ENCODE results near the gene SLC41A1.
A peak's percentile ranks its signal among the peaks of the same experiment; 100 is the strongest.

Gene SLC41A1

DNA sequence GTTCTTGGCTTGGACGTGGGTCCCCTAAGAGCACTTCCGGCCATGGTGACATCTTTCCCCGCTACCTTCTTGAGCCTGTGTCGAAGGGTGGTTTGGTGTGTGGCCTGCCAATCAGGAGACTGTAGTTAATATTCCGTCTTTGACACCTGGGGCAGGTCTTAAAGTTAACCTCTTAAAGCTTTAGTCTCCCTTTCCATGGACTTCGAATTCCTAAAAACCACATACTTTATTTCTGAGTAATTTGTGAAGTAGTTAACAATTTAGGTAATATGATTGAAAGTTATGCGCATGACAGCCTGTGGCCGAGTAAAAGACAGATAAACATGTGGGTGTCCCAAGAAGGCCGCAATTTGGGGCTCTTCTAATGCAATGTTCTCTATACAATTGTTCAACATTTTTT, 27.6 kb downstream of the SLC41A1 start:
- no peak for FAIRE-seq

DNA sequence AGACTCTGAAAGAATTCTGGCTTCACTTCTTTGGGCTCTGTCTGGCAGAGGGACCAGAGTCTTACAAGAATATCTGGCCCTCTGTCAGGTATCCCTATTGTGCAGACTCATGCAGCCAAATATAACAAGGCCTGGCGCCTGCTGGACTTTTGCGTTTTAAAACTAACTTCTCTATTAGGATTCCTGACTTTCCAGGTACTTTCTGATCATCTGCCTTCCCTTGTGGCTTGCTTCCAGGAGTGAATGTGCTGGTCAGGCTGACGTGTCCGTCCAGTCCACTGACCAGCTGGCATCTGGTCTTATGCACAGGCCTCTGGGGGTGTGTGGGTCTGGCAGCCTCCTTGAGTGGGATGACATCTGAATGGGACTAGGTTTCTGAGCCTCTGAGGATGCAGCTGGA, 29.1 kb downstream of the SLC41A1 start:
- FAIRE-seq: no peak

DNA sequence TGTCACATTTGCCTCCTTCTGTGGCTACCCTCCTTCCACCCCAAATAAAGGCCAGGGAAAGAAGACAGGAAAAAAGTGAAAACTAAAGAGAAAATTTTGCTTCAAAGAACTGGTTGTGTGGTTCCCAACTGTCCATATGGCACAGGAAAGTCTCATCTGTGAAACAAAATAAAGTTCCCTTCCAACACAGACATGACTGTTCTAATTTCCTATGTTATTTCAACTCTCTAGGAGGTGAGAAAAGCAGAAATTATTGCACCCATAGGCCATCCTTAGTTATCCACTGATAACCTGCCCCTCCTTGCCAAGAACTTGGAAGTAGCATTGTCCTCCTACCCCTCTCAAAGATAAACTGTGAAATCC, 29.6 kb downstream of the SLC41A1 start:
- FAIRE-seq: no peak

DNA sequence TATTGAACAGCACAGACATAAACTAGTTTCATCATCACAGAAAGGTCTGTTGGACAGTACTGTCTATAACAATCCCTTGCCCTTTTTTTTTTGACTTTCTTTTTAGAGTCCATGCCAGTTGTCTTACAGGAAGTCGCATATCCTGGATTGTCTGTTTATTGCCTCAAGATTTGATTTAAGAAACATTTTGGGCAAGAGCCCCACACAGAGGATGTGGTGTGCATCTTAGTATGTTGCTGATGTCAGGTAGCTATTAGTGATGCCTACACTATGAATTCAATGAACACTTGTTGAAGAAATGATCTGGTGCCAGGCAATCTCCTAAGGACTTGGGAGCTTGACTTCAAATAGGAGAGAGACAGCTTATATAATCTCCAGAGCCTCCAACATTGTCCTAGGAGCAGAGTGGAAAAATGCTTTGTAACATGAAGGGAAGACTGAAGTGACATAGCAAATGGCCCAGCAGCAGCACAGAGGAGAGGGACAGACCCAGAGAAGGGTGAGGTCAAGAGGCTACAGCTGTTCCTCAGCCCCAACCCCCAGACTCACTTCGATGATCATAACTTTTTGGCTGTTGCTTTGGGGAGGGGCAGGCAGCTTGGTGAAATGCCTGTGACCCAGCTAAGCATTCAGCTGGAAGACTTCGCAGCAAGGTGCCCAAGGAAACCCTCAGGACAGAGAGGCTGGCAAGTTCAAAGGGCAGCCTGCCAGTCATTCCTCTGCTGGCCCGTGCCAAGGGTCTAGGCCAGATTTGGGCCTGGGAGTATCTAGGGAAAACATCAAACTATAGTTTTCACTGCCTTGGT, 30.2 kb downstream of the SLC41A1 start:
- FAIRE-seq: no peak

DNA sequence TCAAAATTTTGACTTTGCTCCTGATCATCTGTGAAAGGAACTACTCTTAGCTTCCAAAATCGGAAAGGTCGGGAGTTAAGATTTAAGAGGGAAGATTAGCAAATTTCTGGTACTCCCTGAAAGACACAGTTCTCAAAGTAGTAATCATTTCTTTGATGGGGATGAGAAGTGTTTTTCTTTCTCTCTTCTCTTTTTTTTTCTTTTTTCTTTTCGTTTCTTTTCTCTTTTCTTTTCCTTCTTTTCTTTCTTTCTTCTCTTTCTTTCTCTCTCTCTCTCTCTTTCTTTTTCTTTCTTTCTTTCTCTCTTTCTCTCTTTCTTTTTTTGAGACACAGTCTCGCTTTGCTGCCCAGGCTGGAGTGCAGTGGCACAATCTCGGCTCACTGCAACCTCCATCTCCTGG, 32.7 kb downstream of the SLC41A1 start:
- FAIRE-seq: no peak

DNA sequence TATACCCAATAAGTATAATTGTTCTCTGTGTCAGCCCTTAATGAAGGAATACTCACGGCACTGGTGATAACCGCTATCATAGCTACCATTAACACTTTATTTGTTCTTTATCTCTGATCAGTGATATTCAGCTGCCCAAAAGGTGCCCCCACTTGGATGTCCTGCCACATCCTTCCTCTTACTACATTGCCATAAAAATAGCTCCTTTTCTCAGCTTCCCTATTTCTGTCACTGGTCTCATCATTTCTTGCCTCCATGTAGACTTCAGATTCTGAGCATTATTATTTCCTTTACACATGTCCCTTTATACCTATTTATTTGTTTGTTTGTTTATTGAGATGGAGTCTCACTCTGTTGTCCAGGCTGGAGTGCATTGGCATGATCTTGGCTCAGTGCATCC, 35.0 kb downstream of the SLC41A1 start:
- FAIRE-seq: no peak

DNA sequence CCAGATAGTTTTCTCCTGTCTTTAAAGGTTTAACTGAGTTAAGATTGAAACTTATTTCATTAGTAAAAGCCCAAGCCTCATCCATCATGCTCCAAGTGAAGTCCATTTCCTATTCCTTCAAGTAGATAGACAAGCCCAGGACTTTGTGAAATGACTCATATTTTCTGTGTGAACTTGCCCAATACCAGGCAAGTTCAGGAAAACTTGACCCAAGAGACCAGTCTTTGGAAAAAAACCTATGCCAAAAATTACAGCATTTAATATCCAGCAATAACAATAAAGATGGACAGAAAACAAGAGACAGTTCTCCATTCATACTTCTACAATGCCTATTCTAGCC, 37.3 kb downstream of the SLC41A1 start:
- FAIRE-seq: no peak

DNA sequence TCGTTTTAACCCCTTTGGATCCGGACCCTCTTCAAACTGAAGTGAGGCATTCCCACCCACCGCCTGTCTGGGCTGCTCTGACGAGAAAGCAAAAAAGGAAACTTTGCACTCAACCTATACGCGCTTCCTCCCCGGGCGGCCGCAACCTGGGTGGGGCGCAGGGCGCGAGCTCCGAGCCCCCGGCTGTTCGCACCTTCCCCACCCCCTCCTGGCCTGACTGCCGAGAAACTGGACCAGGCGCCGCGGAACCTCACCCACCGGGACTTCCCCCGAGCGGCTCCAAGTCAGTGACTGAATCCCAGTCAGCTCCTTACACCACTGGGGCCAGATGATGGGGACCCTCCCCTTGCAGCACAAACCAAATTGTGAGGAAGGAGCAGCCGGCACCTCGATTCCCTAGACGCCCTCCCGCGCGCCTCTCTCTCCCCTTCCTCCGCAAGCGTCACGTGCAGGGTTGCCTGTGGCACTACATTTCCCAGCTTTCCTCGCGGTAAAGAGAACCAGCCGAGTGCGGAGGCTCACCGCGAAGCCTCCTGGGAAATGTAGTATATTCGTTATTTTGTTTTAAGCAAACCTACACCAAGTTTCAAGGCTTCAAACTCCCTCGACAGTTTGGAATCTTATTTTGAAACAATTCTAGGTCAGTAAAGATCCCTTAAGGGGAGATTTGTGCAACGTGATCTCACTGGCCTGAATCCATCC, 37.8 kb downstream of the SLC41A1 start, which contains the start of gene RAB29:
TSS of gene RAB29 (minus strand) at position 468 of the 702 bp plus-strand sequence. CDS start 526 bp downstream, outside the sequence.
- peak; percentile 95 for FAIRE-seq

DNA sequence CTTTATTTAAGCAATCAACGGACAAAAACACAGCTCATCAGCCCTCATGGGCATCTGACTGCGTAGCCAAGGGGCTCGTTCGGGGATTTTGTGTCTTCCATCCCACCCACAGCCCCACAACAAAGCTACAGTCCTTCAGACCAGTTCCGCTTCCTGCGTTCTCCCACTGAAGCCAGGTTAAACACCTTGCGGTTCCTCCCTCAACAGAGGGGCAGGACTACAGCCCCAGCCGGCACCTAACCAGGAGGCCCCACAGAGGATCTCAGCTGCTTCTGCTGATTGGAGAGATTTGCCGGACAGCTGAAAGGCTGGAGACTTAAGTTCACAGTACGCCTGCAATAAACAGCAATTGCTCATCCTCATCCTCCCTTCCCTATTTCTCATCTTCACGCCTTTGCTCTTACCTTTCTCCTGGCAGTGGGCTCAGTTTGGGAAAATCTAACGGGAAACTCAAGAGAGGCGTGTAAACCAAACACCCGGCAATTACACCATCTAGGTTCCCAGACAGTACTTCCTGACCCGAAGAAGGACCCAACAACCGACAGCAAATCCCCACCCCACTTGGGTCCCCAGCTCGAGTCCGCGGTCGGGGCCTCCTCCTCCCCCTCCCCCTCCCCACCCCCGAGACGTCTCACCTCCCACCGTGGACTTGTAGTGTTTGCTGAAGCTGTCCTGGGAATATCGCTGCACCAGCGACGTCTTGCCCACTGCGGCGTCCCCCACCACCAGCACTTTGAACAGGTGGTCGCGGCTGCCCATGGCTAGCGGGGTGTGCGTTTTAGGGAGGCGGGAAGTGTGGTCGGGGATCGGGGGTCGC, 38.6 kb downstream of the SLC41A1 start:
- no peak for FAIRE-seq

DNA sequence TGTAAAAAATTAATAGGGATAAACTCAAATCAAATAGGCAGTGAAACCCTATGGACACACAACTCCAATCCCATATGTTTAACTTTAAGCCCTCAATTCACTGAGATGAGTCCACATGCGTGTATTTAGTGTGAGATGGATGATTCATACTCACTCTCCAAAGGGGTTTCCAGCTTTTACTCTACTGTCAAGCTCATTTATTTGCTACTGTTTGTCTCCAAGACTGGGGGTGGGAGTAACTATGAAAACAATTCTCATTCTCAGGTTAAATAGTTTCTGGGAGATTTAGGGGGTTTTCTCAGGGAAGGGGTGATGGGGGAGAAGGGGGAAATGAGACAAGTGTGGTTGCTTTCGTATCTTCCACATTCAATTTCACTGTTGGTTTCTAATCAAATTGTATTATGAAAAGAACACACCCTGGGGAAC, 40.4 kb downstream of the SLC41A1 start:
- FAIRE-seq: no peak

DNA sequence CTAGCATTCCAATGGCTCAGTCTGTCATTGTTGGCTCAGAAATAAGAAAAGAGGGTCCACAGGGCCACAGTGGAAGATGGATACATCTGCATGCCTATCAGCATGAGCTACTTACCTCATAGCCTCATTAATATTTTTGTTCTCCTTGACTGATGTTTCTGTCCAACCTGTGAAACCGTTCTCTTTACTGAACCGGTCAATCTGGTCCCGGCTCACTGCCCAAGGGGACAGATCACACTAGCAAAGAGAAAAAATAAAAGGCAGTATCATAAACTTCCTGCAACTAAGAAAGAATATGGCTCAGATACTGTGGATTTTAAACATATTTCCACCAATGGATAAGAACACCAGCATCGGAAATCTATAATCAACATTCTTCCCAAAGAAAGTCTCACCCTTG, 42.4 kb downstream of the SLC41A1 start:
- no peak for FAIRE-seq

DNA sequence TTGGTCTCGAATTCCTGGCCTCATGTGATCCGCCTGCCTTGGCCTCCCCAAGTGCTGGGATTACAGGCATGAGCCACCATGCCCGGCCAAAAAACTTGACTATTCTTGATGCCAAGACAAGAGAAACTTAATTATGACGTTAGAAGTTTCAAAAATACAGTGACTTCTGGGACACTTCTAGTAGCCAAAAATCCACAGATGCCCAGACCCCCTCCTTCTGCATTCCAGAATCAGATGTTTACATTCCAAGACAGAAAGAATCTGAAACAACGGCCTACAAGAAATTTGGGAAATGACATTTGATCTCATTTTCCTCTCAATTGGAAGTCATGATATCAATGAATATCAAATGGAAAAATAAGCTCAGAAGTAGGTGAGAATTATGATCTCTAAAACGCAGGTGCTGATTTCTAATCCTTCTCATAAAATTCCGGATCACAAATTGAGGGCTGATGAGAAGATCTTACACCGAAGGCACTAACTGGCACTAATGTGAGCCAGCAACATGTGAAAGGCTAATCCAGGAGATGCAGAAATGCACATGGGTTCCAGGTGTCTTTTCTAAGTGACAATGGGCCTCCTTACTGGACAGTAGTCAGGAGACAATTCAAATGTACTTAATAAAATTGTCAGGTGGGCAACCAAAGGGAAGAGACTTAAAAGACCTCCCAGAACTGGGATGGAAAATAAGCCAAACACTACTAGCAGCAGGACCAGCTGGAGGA, 43.2 kb downstream of the SLC41A1 start:
- no peak for FAIRE-seq

DNA sequence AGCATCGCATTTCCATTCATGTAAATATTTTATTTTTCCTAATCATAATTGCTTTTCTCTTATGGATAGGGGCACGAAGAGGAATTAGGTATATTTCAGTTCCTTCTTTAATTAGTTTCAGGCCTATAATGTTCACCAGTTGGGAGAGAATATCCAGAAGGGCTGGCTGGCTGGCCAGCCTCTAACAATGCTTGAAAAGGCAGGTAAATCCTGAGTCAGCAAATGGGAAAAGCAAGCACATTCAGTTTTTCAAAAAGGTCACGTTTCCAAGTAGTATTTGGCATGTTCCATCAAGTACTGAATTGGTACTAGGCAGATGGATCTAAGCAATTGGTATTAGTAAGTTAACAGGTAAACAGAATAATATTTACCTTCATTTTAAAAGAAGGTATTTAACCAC, 45.8 kb downstream of the SLC41A1 start:
- no peak for FAIRE-seq

DNA sequence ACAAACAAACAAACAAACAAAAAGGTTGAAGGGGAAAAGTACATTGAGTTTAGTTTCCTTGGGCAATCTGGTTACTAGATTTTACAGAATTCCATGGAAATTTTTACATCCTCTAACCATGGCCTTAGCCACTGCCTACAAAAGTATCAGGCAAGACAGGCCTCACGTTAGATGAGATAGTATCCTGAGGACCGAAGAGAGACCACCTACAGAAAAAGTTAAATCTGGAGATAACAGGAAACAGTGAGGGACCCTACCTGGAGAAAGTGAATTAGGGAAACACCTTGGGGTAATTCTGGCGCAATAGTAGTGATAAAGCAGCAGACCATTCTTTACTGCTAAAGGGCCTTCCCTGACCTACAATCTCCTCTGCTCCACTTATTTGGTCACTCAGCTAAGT, 46.4 kb downstream of the SLC41A1 start:
- FAIRE-seq: no peak

DNA sequence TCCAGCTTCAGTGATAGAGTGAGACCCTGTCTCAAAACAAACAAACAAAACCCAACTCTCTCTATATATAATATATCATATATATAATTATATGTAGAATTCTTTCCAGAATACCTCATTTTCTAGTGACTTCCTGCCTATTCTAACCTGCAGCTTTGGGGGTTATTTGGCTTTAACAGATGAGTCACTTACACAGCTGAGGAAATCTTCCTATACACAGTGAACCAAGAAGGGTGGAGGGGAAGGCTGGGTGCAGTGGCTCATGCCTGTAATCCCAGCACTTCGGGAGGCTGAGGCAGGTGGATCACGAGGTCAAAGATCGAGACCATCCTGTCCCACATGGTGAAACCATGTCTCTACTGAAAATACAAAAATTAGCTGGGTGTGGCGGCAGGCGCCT, 47.0 kb downstream of the SLC41A1 start:
- FAIRE-seq: no peak

DNA sequence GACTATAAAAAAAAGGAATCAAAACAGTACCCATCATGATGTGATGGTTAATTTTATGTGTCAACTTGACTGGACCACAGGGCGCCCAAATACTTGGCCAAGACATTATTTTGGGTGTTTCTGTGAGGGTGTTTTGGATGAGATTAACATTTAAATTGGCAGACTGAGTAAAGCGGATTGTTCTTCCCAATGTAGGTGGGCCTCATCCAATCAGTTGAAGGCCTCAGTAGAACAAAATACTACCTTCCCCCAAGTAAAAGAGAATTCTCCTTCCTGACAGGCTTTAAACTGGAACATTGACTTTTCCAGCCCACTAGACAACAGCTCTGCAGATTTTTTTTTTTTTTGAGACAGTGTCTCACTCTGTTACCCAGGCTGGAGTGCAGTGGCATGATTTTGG, 48.4 kb downstream of the SLC41A1 start:
- FAIRE-seq: peak; percentile 55

DNA sequence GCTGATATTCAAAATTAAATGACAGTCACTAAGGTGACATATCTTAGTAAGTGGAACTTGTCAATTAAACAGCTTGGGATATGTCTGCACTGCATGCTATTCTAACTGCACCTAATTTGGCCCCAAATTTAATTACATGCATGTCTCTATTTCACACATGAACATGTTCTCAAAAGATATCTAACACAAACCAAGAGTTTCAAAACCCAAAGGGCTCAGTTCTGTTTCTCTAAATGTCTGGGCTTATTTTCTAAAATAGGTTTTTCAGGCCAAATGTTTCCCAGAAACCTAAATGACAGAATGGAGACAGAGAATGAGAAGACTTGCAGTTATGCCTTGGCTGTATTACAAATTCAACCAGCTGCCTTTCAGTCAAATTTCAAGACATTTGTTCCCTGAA, 49.0 kb downstream of the SLC41A1 start:
- FAIRE-seq: no peak

DNA sequence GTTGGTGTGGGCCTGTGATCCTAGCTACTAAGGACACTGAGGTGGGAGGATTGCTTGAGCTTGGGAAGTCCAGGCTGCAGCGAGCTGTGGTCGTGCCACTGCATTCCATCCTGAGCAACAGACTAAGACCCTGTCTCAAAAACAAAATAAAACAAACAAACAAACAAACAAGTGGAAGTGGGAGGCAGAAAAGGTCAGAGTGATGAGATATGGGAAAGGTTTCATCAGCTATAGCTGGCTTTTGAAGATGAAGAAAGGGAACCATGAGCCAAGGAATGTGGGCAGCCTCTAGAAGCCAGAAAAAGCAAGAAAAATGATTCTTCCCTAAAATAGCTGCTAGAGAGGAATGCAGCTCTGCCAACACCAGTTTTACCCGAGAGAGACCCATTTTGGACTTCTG, 52.4 kb downstream of the SLC41A1 start:
- FAIRE-seq: no peak

DNA sequence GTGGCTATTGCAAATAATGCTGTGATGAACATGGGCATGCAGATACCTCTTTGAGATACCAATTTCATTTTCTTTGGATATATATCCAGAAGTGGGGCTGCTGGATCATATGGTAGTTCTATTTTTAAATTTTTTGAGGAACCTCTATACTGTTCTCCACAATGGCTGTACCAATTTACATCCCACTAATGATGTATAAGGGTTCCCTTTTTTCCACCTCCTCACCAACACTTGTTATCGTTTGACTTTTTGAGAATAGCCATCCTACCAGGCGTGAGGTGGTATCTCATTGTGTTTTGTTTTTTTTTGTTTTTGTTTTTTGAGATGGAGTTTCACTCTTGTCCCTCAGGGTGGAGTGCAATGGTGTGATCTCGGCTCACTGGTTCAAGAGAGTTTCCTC, 56.4 kb downstream of the SLC41A1 start:
- no peak for FAIRE-seq

DNA sequence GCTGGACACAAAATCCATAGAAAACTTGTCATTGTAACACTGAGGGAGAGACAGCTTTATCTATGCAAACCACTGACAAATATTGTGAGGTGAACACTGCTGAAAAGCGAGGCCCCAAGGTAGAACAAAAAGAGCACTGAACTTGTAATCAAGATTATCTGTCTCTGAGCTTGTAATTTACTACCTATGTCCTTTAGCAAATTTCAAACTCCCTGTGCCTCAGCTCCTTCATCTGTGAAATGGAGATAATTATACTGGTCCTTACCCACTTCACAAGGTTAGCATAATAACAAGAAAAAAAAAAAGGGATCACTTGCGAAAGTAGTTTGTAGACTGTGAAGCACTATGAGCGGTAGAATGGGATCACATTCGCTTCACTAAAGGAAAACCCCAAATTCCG, 58.1 kb downstream of the SLC41A1 start:
- FAIRE-seq: no peak

DNA sequence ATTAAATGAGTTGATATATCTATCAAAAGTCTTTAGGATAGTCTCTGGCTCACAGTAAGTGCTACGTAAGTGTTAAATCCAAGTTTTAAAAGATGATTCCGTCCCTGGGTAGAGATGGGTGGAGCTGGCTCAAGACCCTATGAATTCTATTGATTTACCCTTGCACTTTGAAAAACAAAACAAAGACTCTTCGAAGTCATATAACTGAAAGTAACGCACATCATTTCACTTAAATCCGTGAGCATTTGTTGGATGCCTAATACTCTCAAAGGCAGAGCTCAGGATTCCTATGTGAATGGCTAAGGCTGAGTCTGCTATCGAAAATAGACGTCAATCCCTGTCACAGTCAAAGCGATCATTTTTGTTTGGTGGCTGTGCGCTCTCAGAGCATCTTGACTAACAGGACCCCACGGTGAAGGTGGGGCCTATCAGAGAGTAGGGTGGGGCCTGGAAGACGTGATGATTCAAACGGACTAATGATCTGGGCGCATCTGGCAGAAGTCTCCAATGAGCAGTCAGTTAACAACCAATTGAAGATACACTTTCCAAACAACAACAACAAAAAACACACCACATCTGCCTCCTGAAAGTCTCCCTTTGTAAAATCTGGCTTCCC, 61.9 kb downstream of the SLC41A1 start:
- FAIRE-seq: peak; percentile 81
